Tibial artery (tissue), 4 donors: ENCODE results near the gene STARD5.

ENCODE experiments used
- DNase-seq, 2 donors: peaks; one replicate each; pipeline ENCODE4 v3.0.0-alpha.2; 2019
- H3K27ac ChIP-seq, 2 donors: fragments of 200-600 bp; sonication (generic) in 1 of 2; 1 replicate in 1 of 2; 2 replicates in 1 of 2; pipeline ENCODE4 v1.5.1; 2018 to 2019; ENCODE audit warnings: mild to moderate bottlenecking in 1 of 2
- H3K27me3 ChIP-seq, 2 donors: fragments of 200-600 bp; sonication (generic) in 1 of 2; one replicate each; pipeline versions ENCODE4 v1.5.1 to v1.6.0; 2016 to 2019
- H3K36me3 ChIP-seq, 3 donors: fragments of 200-600 bp; sonication (generic) in 2 of 3; one replicate each; pipeline ENCODE4 v1.5.1; 2016 to 2019; ENCODE audit warnings: mild to moderate bottlenecking in 2 of 3
- H3K4me1 ChIP-seq, 4 donors: fragments of 200-600 bp; sonication (generic) in 2 of 4; 1 replicate in 3 of 4; 2 replicates in 1 of 4; pipeline ENCODE4 v1.5.1; 2016 to 2019
- H3K4me3 ChIP-seq, 2 donors: fragments of 200-600 bp; sonication (generic) in 1 of 2; 1 replicate in 1 of 2; 2 replicates in 1 of 2; pipeline ENCODE4 v1.5.1; 2018 to 2019; ENCODE audit warnings: mild to moderate bottlenecking in 2 of 2
- H3K9me3 ChIP-seq, 3 donors: fragments of 200-600 bp; sonication (generic) in 1 of 3; one replicate each; pipeline ENCODE4 v1.5.1; 2016 to 2019
- intact Hi-C: fragments of 100-400 bp; cut with DNase I; formaldehyde crosslinking; loops from one replicate; pipeline ENCODE4 v1.15.0; 2023; ENCODE audit warnings: low total_unique reads
- TF ChIP-seq, protein P1 (sequence below), 2 experiments: fragments of 200-600 bp in 1 of 2; fragments of 450-650 bp in 1 of 2; IDR thresholded peaks; one replicate each; pipeline ENCODE4 v1.5.1; 2017 to 2019; ENCODE audit warnings: antibody characterized with exemption in 2 of 2, mild to moderate bottlenecking in 1 of 2, moderate library complexity in 1 of 2

The STARD5 gene

DNA sequence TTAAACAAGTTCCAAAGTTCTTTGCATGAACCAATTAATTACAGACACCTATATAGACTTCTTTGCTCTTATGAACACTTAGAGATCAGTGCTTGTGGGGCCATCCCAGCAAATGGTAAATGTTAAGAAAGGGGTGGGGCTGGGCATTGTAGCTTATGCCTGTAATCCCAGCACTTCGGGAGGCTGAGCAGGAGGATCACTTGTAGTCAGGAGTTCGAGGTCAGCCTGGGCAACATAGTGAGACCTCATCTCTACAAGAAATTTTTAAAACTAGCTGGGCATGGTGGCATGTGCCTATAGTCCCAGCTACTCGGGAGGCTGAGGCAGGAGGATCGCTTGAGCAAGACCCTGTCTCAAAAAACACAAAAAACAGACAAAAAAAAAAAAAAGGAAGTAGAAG, 19.4 kb upstream of the STARD5 start:
- Histone ChIP-seq H3K27ac (no peak overlapping the region), H3K9me3 (no peaks in the 10 kb centered on the region), H3K36me3 (no peaks in the 10 kb centered on the region), H3K27me3 (no peaks in the 10 kb centered on the region), H3K4me1 (peaks cover 0 to 13% (median 7%) of the 10 kb centered on the region in 4 donors), H3K4me3 (no peak overlapping the region)
- TF ChIP-seq, protein P1, sequence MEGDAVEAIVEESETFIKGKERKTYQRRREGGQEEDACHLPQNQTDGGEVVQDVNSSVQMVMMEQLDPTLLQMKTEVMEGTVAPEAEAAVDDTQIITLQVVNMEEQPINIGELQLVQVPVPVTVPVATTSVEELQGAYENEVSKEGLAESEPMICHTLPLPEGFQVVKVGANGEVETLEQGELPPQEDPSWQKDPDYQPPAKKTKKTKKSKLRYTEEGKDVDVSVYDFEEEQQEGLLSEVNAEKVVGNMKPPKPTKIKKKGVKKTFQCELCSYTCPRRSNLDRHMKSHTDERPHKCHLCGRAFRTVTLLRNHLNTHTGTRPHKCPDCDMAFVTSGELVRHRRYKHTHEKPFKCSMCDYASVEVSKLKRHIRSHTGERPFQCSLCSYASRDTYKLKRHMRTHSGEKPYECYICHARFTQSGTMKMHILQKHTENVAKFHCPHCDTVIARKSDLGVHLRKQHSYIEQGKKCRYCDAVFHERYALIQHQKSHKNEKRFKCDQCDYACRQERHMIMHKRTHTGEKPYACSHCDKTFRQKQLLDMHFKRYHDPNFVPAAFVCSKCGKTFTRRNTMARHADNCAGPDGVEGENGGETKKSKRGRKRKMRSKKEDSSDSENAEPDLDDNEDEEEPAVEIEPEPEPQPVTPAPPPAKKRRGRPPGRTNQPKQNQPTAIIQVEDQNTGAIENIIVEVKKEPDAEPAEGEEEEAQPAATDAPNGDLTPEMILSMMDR (IDR thresholded peaks at IDR 0.05) = no peak
- DNase-seq = no peak
- intact Hi-C loops = no loop called here

DNA sequence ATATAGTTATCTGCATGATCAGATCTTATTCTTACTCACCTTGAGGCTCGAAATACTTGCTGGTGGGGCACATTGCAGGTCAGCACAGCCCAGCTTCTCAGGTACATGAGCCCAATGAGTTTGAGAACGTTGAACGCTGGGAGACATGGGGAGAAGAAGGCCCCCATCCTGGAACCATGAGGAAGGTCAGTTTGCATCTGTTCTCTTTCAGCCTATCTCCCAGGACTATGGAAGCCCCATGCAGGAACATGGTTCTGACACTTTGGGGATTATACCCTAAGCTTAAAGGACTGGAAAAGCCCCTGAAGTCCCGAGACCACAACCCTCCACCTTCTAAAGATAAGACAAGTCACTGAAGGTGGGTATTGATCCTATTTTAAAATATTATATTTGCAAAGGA, 17.4 kb upstream of the STARD5 start:
- Histone ChIP-seq H3K27ac (no peak overlapping the region), H3K9me3 (no peaks in the 10 kb centered on the region), H3K4me1 (peaks cover 0 to 30% (median 21%) of the 10 kb centered on the region in 4 donors), H3K36me3 (no peaks in the 10 kb centered on the region), H3K4me3 (no peak overlapping the region), H3K27me3 (no peaks in the 10 kb centered on the region)
- intact Hi-C loops = no loop called here
- TF ChIP-seq, protein P1 (IDR thresholded peaks at IDR 0.05) = no peak
- no peak for DNase-seq

DNA sequence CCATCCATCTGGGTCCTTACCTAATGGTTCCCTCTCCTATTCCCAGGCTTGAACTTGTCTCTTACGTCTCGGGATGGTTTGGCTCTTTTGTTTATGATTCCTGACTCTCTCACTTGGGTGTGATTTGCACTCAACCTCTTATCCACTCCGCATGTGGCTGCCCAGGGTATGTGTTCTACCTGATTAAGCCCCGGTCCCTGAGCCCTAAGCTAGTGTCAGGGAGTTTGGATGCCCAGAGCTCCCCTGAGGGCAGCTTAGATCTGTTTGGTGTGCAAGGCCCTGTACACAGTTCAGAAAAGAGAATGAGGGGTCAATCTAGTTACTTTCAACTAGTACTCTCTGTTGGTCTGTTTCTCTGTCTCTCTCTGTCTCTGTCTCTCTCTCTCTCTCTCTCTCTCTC, 15.9 kb upstream of the STARD5 start:
- DNase-seq = no peak
- intact Hi-C loops = no loop called here
- H3K9me3 ChIP-seq = no peaks in the 10 kb centered on the region

DNA sequence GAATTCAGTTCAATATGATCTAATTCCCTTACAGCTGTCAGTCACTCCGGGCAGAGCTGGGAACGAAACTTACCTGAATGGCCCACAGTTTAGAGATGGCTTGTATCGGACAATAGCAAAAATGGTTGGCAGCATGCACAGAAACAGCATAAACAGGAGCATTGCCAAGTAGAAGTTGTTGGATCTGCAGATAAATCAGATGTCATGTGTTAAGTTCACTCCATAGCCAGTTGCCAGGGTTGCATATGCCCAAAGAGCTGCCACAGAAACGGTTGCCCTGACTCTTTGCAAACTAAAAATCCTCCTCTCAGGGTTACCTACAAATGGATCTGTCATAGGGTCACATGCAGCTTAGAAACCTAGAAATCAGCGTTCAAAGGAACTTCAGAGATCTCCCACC, 15.4 kb upstream of the STARD5 start:
- DNase-seq = no peak
- no peaks in the 10 kb centered on the region for H3K9me3 ChIP-seq
- intact Hi-C loops = no loop called here
- H3K27ac ChIP-seq = peak overlapping the region in 1 of 2 donors; percentile 60
- H3K27me3 ChIP-seq = no peaks in the 10 kb centered on the region
- TF ChIP-seq, protein P1 (IDR thresholded peaks at IDR 0.05) = no peak
- H3K36me3 ChIP-seq = no peaks in the 10 kb centered on the region
- H3K4me3 ChIP-seq = no peak overlapping the region
- peaks cover 0 to 30% (median 21%) of the 10 kb centered on the region in 4 donors for H3K4me1 ChIP-seq

More for the DNA sequence above, 15.9 kb upstream of the STARD5 start:
- no peaks in the 10 kb centered on the region for H3K36me3 ChIP-seq
- TF ChIP-seq, protein P1 (IDR thresholded peaks at IDR 0.05) = no peak
- H3K27me3 ChIP-seq = no peaks in the 10 kb centered on the region
- no peak overlapping the region for H3K4me3 ChIP-seq
- peaks cover 0 to 30% (median 21%) of the 10 kb centered on the region in 4 donors for H3K4me1 ChIP-seq
- H3K27ac ChIP-seq = no peak overlapping the region

DNA sequence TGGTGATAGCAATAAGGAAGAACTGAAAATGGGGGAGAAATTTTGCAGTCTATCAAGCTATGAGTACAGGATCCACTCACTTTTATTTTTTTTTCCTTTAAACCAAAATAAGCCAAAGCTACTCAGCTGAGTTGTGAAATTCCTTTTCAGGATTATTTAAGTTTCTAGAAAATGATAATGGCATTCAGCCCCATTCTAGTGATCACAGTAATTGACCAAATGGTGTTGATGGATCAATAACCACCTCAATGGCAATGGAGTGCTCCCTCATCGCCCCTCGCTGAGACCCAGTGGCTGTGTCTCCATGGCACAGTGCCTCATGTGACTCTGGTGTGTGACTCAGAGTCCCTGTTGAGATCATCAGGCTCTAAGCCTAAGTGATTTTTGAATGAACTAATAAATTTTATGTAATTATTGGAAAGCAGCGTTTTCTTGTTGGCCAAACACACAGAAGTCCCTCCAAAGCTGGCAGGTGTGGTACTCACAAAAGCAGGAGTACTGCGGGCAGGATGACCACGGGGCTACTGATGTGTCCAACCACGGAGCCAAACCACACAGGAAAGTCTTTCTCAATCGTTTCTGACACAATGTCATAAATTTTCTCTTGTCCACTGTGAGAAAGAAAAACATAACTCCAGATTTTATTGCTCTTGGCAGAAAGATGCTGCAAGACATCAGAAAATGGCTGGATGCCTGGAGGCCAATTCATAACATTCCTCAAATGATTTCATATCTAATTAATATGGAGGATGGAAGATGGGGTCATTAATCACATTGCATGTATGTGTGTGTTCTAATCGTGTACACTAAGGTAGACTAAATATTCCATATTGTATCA, 14.4 kb upstream of the STARD5 start:
- intact Hi-C loops = no loop called here

More for the DNA sequence above, 14.4 kb upstream of the STARD5 start:
- peak; percentile 78 to 87 for DNase-seq
- no peaks in the 10 kb centered on the region for H3K36me3 ChIP-seq
- H3K27me3 ChIP-seq = no peaks in the 10 kb centered on the region
- TF ChIP-seq, protein P1 (IDR thresholded peaks at IDR 0.05) = no peak
- no peaks in the 10 kb centered on the region for H3K9me3 ChIP-seq
- H3K4me3 ChIP-seq = no peak overlapping the region
- H3K27ac ChIP-seq = peak overlapping the region; percentile 60 to 67
- H3K4me1 ChIP-seq = peaks cover 0 to 30% (median 21%) of the 10 kb centered on the region in 4 donors
